H1 (cell line): ENCODE data around the gene ATAD3A. TPM values are rescaled to one million over a fixed set of nuclear protein-coding genes. Genes with fewer than 3 reads are reported as not detected.
"Not testable (repeated sequence)": the region's sequence is repeated elsewhere in the genome, so short reads cannot be mapped to it uniquely, and the experiment has no call there.

ENCODE experiments used
- CTCF ChIA-PET: fragments of 300-600 bp; sonication (Branson Sonifier 250); formaldehyde crosslinking; loops from one replicate; lab custom pipeline; 2021; ENCODE audit not compliant: partially characterized antibody; lab: Charles Lee
- POLR2A ChIA-PET: fragments of 300-600 bp; sonication (Branson Sonifier 250); formaldehyde crosslinking; loops from one replicate; lab custom pipeline; 2021; ENCODE audit warnings: inconsistent platforms; ENCODE audit not compliant: partially characterized antibody; lab: Charles Lee
- DNase-seq, 2 experiments: peaks; one replicate each; pipeline versions ENCODE4 v3.0.0 to v3.0.0-alpha.2; 2010 to 2022; ENCODE audit warnings: low spot score in 2 of 2, low read depth in 1 of 2, mixed read lengths in 1 of 2
- FAIRE-seq: peaks from 2 replicates; lab custom pipeline; 2011; peaks lifted over from hg19 to GRCh38; lab: Jason Lieb, UNC
- H2AFZ ChIP-seq: 2 replicates; pipeline ENCODE4 v1.8.1; 2012; ENCODE audit warnings: low read length, inconsistent platforms
- H2AK5ac ChIP-seq: 2 replicates; pipeline ENCODE4 v1.6.1; 2013; ENCODE audit warnings: low read depth, low read length
- H2BK120ac ChIP-seq: replicated peaks from 2 replicates; pipeline ENCODE3; 2013; ENCODE audit warnings: low read depth, low read length, inconsistent platforms
- H2BK12ac ChIP-seq: 2 replicates; pipeline ENCODE4 v1.6.1; 2013; ENCODE audit warnings: low read depth, low read length
- H2BK15ac ChIP-seq: 2 replicates; pipeline ENCODE4 v1.6.1; 2013; ENCODE audit warnings: low read length
- H2BK20ac ChIP-seq: 2 replicates; pipeline ENCODE4 v1.6.1; 2013; ENCODE audit warnings: low read length
- H2BK5ac ChIP-seq: 2 replicates; pipeline ENCODE4 v1.6.1; 2013; ENCODE audit warnings: low read depth, low read length
- H3K14ac ChIP-seq: 2 replicates; pipeline ENCODE4 v1.6.1; 2013; ENCODE audit warnings: inconsistent platforms; ENCODE audit not compliant: insufficient read length
- H3K18ac ChIP-seq: 2 replicates; pipeline ENCODE4 v1.6.1; 2013; ENCODE audit warnings: low read length; ENCODE audit errors: extremely low read depth
- H3K23ac ChIP-seq: 2 replicates; pipeline ENCODE4 v1.6.1; 2013; ENCODE audit warnings: inconsistent platforms; ENCODE audit not compliant: insufficient read length
- H3K23me2 ChIP-seq: 2 replicates; pipeline ENCODE4 v1.6.1; 2013; ENCODE audit warnings: low read depth, low read length
- H3K27ac ChIP-seq: 2 replicates; pipeline ENCODE4 v1.6.1; 2011; ENCODE audit warnings: low read depth, low read length, inconsistent platforms
- H3K27me3 ChIP-seq, 4 experiments: replicated peaks in 1 of 4; 1 replicate in 1 of 4; 2 replicates in 3 of 4; pipeline versions ENCODE4 v1.6.1 to v1.8.1; 2011 to 2013; ENCODE audit warnings: low read length in 3 of 4, mild to moderate bottlenecking in 3 of 4, inconsistent platforms in 2 of 4, mixed read lengths in 2 of 4, moderate library complexity in 1 of 4; ENCODE audit not compliant: control insufficient read depth in 3 of 4, insufficient read depth in 3 of 4; ENCODE audit errors: extremely low read depth in 1 of 4
- H3K36me3 ChIP-seq, 4 experiments: 2 replicates each; pipeline versions ENCODE4 v1.6.1 to v1.8.1; 2011 to 2013; ENCODE audit warnings: mild to moderate bottlenecking in 4 of 4, low read length in 3 of 4, moderate library complexity in 2 of 4, control low read depth in 1 of 4, inconsistent platforms in 1 of 4; ENCODE audit not compliant: insufficient read depth in 4 of 4, control insufficient read depth in 2 of 4
- H3K4ac ChIP-seq: replicated peaks from 2 replicates; pipeline ENCODE3; 2013; ENCODE audit warnings: low read length, low read depth, mixed read lengths, inconsistent platforms; ENCODE audit not compliant: insufficient read length
- H3K4me1 ChIP-seq, 4 experiments: replicated peaks in 1 of 4; 1 replicate in 1 of 4; 2 replicates in 3 of 4; pipeline versions ENCODE4 v1.6.1 to v1.8.1; 2011 to 2013; ENCODE audit warnings: low read length in 3 of 4, inconsistent platforms in 2 of 4, mixed read lengths in 1 of 4; ENCODE audit not compliant: insufficient read depth in 4 of 4, control insufficient read depth in 3 of 4
- H3K4me2 ChIP-seq, 2 experiments: 2 replicates each; pipeline versions ENCODE4 v1.6.1 to v1.8.1; 2011 to 2013; ENCODE audit warnings: low read depth in 2 of 2, low read length in 2 of 2, control low read depth in 1 of 2, inconsistent platforms in 1 of 2, mild to moderate bottlenecking in 1 of 2; ENCODE audit not compliant: insufficient read depth in 1 of 2
- H3K4me3 ChIP-seq, 4 experiments: fragments of 200-600, 300-600 bp in 1 of 4; sonication (generic), shearing (Covaris generic), sonication (Bioruptor Twin) in 1 of 4; 2 replicates each; pipeline versions ENCODE4 v1.5.1 to v1.8.1; 2011 to 2016; ENCODE audit warnings: low read length in 4 of 4, low read depth in 3 of 4, control low read depth in 2 of 4, inconsistent platforms in 2 of 4, mild to moderate bottlenecking in 2 of 4, mixed read lengths in 1 of 4, moderate library complexity in 1 of 4; ENCODE audit not compliant: insufficient read depth in 2 of 4; ENCODE audit errors: extremely low read depth in 1 of 4
- H3K56ac ChIP-seq: replicated peaks from 2 replicates; pipeline ENCODE3; 2013; ENCODE audit warnings: low read depth, mild to moderate bottlenecking, mixed read lengths, low read length, inconsistent platforms; ENCODE audit not compliant: insufficient read length
- H3K79me1 ChIP-seq: 2 replicates; pipeline ENCODE4 v1.6.1; 2013; ENCODE audit warnings: low read depth, low read length, control low read depth
- H3K79me2 ChIP-seq, 2 experiments: 2 replicates each; pipeline versions ENCODE4 v1.6.1 to v1.8.1; 2012 to 2013; ENCODE audit warnings: low read length in 2 of 2, mild to moderate bottlenecking in 2 of 2, inconsistent platforms in 1 of 2; ENCODE audit not compliant: insufficient read depth in 2 of 2, control insufficient read depth in 1 of 2
- H3K9ac ChIP-seq, 4 experiments: replicated peaks in 1 of 4; 1 replicate in 1 of 4; 2 replicates in 3 of 4; pipeline versions ENCODE4 v1.6.1 to v1.8.1; 2011 to 2013; ENCODE audit warnings: low read depth in 3 of 4, low read length in 3 of 4, control low read depth in 2 of 4, mild to moderate bottlenecking in 2 of 4, moderate library complexity in 2 of 4, inconsistent platforms in 1 of 4; ENCODE audit errors: extremely low read depth in 1 of 4
- H3K9me3 ChIP-seq, 2 experiments: 2 replicates each; pipeline versions ENCODE4 v1.6.1 to v1.8.1; 2012 to 2013; ENCODE audit warnings: mild to moderate bottlenecking in 2 of 2, moderate library complexity in 2 of 2, control low read depth in 1 of 2, inconsistent platforms in 1 of 2, low read depth in 1 of 2, low read length in 1 of 2, mixed read lengths in 1 of 2; ENCODE audit not compliant: insufficient read depth in 2 of 2
- H4K20me1 ChIP-seq, 2 experiments: replicated peaks in 1 of 2; 2 replicates each; pipeline versions ENCODE3 to v1.8.1; 2011 to 2013; ENCODE audit warnings: inconsistent platforms in 2 of 2, low read length in 2 of 2, mild to moderate bottlenecking in 1 of 2; ENCODE audit not compliant: insufficient read depth in 2 of 2, control insufficient read depth in 1 of 2
- H4K5ac ChIP-seq: 2 replicates; pipeline ENCODE4 v1.6.1; 2013; ENCODE audit warnings: low read length, low read depth, mixed read lengths, inconsistent platforms; ENCODE audit not compliant: insufficient read length
- H4K8ac ChIP-seq: 2 replicates; pipeline ENCODE4 v1.8.0; 2013; ENCODE audit warnings: mild to moderate bottlenecking, moderate library complexity, low read length, inconsistent platforms; ENCODE audit not compliant: insufficient read depth; ENCODE audit errors: extremely low read depth
- H4K91ac ChIP-seq: replicated peaks from 2 replicates; pipeline ENCODE3; 2013; ENCODE audit warnings: low read length, mixed read lengths, inconsistent platforms; ENCODE audit not compliant: insufficient read length
- WGBS, 2 experiments: shearing (Covaris generic) in 1 of 2; methylation state at CpG; one replicate each; pipeline versions ENCODE4 v1.1.6 to v1.1.7; 2013 to 2015; ENCODE audit warnings: low lambda C conversion rate in 2 of 2, mixed read lengths in 2 of 2, inconsistent platforms in 1 of 2, low coverage in 1 of 2, missing lambda C conversion rate in 1 of 2; ENCODE audit not compliant: insufficient replicate concordance in 2 of 2, insufficient coverage in 1 of 2, insufficient read length in 1 of 2; ENCODE audit errors: extremely low coverage in 1 of 2, missing lambda C conversion rate in 1 of 2; 5-methylcytosine and 5-hydroxymethylcytosine counted together
- polyA plus RNA-seq, 7 experiments: library from polyadenylated mRNA; depleted of rRNA in 3 of 7; stranded (reverse) in 5 of 7; unstranded in 2 of 7; fragments of >200 nt in 5 of 7; fragments of 200-250 nt in 2 of 7; gene quantifications; 1 replicate in 5 of 7; 2 replicates in 1 of 7; 4 replicates in 1 of 7; pipeline versions ENCODE4 v1.2.1 to v1.2.3, GENCODE V29; 2011 to 2013; ENCODE audit warnings: missing spikeins in 2 of 7, mixed read lengths in 2 of 7
- total RNA-seq: library from RNA; stranded (reverse); fragmentation: NEBNext Ultra II Directional; extraction: Animal tissue kit (Norgen Biotek cat#: 25700); gene quantifications from 2 replicates; pipeline ENCODE4 v1.2.1, GENCODE V29; 2021

The ATAD3A gene
- total and polyA plus RNA-seq, 2 of the 8 experiments (the other 6 are each of a cell fraction or from before 2014, with no cell fraction given), result 28.3 to 64.7 TPM

DNA sequence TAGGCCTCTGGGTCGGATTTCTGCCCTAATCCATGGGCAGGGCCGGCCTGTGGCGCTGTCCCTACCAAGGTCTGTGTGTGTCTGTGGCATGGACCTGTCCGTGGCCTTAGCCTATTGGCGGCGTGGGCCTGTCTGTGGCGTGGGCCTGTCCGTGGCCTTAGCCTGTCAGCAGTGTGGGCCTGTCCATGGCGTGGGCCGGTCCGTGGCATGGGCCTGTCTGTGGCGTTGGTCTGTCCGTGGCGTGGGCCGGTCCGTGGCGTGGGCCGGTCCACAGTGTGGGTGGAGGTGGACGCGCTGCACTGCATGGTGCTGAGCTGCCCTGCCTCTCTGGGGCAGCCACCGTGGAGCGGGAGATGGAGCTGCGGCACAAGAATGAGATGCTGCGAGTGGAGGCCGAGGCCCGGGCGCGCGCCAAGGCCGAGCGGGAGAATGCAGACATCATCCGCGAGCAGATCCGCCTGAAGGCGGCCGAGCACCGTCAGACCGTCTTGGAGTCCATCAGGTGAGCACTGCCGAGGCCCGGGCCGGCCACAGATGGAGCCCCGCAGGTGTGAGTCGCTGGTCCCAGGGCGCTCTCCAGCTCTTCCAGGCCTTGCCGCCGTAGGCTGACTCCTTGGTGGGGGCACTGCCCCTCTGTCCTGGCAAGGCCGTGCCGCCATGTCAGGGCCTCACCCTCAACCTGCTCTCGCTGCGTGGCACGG is 8.0 kb downstream of the ATAD3A start:
- H2BK15ac ChIP-seq, H4K5ac ChIP-seq, H3K9ac ChIP-seq, H4K91ac ChIP-seq, H3K4me2 ChIP-seq, H3K9me3 ChIP-seq, H3K4me1 ChIP-seq, H4K8ac ChIP-seq, H3K56ac ChIP-seq, H3K27ac ChIP-seq, H2BK20ac ChIP-seq, H3K4me3 ChIP-seq, H2AK5ac ChIP-seq, DNase-seq, H3K79me2 ChIP-seq, CTCF ChIA-PET, FAIRE-seq, H4K20me1 ChIP-seq, H2BK5ac ChIP-seq, H3K18ac ChIP-seq, H3K14ac ChIP-seq, H3K79me1 ChIP-seq, H3K23ac ChIP-seq, H2AFZ ChIP-seq, H3K23me2 ChIP-seq, H2BK120ac ChIP-seq, H2BK12ac ChIP-seq, H3K27me3 ChIP-seq, H3K4ac ChIP-seq: not testable (repeated sequence)
- POLR2A ChIA-PET, result interaction anchor here (1.0 kb wide), 1 partner anchor 164 kb away, joined by 3 read pairs; no protein-coding TSS in a partner anchor
- WGBS, 2 experiments, result 100% methylated on average over 17 of the region's 51 CpGs; no CpG with 5 or more reads in 1 of the 2 experiments
- peaks cover 8 to 40% (median 16%) of the 10 kb centered on the region in 4 experiments for H3K36me3 ChIP-seq
